ENCODE results near the gene PCSK2.

PCSK2 gene

GRCh38 chr20:17273717-17274116 is 46.9 kb downstream of the PCSK2 start:
- no peak for DNase-seq

GRCh38 chr20:17276101-17276500 is 49.3 kb downstream of the PCSK2 start:
- DNase-seq = no peak

GRCh38 chr20:17281478-17281877 is 54.6 kb downstream of the PCSK2 start:
- peak; percentile 69 for DNase-seq

GRCh38 chr20:17282501-17282900 is 55.7 kb downstream of the PCSK2 start:
- DNase-seq = no peak

GRCh38 chr20:17287503-17287902 is 60.7 kb downstream of the PCSK2 start:
- DNase-seq = no peak

- DNase-seq = no peak
These were observed 61.2 kb downstream of the PCSK2 start for GRCh38 chr20:17287998-17288397.

GRCh38 chr20:17295151-17295726 is 68.4 kb downstream of the PCSK2 start:
- no peak for DNase-seq

- DNase-seq = no peak
These were observed 69.2 kb downstream of the PCSK2 start for GRCh38 chr20:17295991-17296390.

- DNase-seq = no peak
These were observed 71.3 kb downstream of the PCSK2 start for GRCh38 chr20:17298171-17298570.

- no peak for DNase-seq
These were observed 71.9 kb downstream of the PCSK2 start for GRCh38 chr20:17298751-17299150.

GRCh38 chr20:17300113-17300512 is 73.3 kb downstream of the PCSK2 start:
- DNase-seq = no peak

- DNase-seq = no peak
These were observed 77.9 kb downstream of the PCSK2 start for GRCh38 chr20:17304774-17305173.

GRCh38 chr20:17306427-17306826 is 79.6 kb downstream of the PCSK2 start:
- no peak for DNase-seq

- DNase-seq = no peak
These were observed 87.4 kb downstream of the PCSK2 start for GRCh38 chr20:17314264-17314663.

GRCh38 chr20:17315407-17316231 is 88.8 kb downstream of the PCSK2 start:
- DNase-seq = no peak

GRCh38 chr20:17316316-17317038 is 89.6 kb downstream of the PCSK2 start:
- DNase-seq = no peak

- no peak for DNase-seq
These were observed 90.5 kb downstream of the PCSK2 start for GRCh38 chr20:17317341-17317740.

- no peak for DNase-seq
These were observed 93.6 kb downstream of the PCSK2 start for GRCh38 chr20:17320456-17320855.

GRCh38 chr20:17326096-17326495 is 99.3 kb downstream of the PCSK2 start:
- DNase-seq = no peak

- DNase-seq = no peak
These were observed 100.6 kb downstream of the PCSK2 start for GRCh38 chr20:17327185-17328148.

GRCh38 chr20:17334932-17335331 is 108.1 kb downstream of the PCSK2 start:
- no peak for DNase-seq

GRCh38 chr20:17339000-17339399 is 112.2 kb downstream of the PCSK2 start:
- no peak for DNase-seq

- no peak for DNase-seq
These were observed 116.3 kb downstream of the PCSK2 start for GRCh38 chr20:17343091-17343490.
